Stomach (tissue), 9 donors: ENCODE data around the gene EDA2R. TPM values are rescaled to one million over a fixed set of nuclear protein-coding genes. Genes with fewer than 3 reads are reported as not detected.

Source experiments
- DNase-seq, 2 donors: peaks; one replicate each; pipeline versions ENCODE4 v3.0.0 to v3.0.0-alpha.2; 2013 to 2019
- H3K27ac ChIP-seq, 5 donors: fragments of 200-600 bp in 4 of 5; sonication (generic) in 4 of 5; one replicate each; pipeline ENCODE4 v1.5.1; 2013 to 2019; ENCODE audit warnings: mild to moderate bottlenecking in 1 of 5, moderate library complexity in 1 of 5
- H3K27me3 ChIP-seq, 3 donors: fragments of 200-600 bp; sonication (generic); one replicate each; pipeline ENCODE4 v1.5.1; 2017 to 2019; ENCODE audit warnings: mixed run types in 1 of 3
- H3K36me3 ChIP-seq, 4 donors: fragments of 200-600 bp; sonication (generic); 1 replicate in 3 of 4; 2 replicates in 1 of 4; pipeline ENCODE4 v1.5.1; 2016 to 2019
- H3K4me1 ChIP-seq, 4 donors: fragments of 200-600 bp; sonication (generic); one replicate each; pipeline ENCODE4 v1.5.1; 2016 to 2019
- H3K4me3 ChIP-seq, 4 donors: fragments of 200-600 bp; sonication (generic) in 3 of 4; one replicate each; pipeline ENCODE4 v1.5.1; 2016 to 2019; ENCODE audit warnings: mild to moderate bottlenecking in 1 of 4
- H3K9me3 ChIP-seq, 4 donors: fragments of 200-600 bp; sonication (generic); one replicate each; pipeline ENCODE4 v1.5.1; 2016 to 2019
- CTCF ChIP-seq, 7 experiments: fragments of 450-650 bp in 4 of 7; fragments of 200-600 bp in 3 of 7; sonication (generic) in 3 of 7; IDR thresholded peaks; one replicate each; pipeline ENCODE4 v1.5.1; 2016 to 2019; ENCODE audit warnings: antibody characterized with exemption in 7 of 7, control low read depth in 2 of 7, mild to moderate bottlenecking in 1 of 7
- EP300 ChIP-seq: sonication (generic); formaldehyde crosslinking; IDR thresholded peaks from one replicate; pipeline ENCODE4 v1.6.1; 2017; ENCODE audit warnings: antibody characterized with exemption
- POLR2A ChIP-seq, 4 donors: fragments of 450-650 bp; IDR thresholded peaks; one replicate each; pipeline ENCODE4 v1.6.1; 2016; ENCODE audit warnings: antibody characterized with exemption in 4 of 4, control low read depth in 2 of 4, mild to moderate bottlenecking in 1 of 4, moderate library complexity in 1 of 4
- POLR2AphosphoS5 ChIP-seq, 3 donors: sonication (generic); formaldehyde crosslinking; IDR thresholded peaks; one replicate each; pipeline ENCODE4 v1.6.1; 2016; ENCODE audit warnings: antibody characterized with exemption in 3 of 3
- WGBS, 5 donors: extraction: QIAGEN DNeasy Blood & Tissue Kit in 3 of 5; methylation state at CpG; one replicate each; pipeline versions ENCODE4 v1.1.5 to v1.1.7; 2013 to 2018; 5-methylcytosine and 5-hydroxymethylcytosine counted together
- intact Hi-C: fragments of 100-400 bp; cut with DNase I; formaldehyde crosslinking; loops from one replicate; pipeline ENCODE4 v1.15.1; 2023; ENCODE audit warnings: low total_unique reads
- polyA plus RNA-seq, 3 donors: library from polyadenylated mRNA; stranded (reverse); fragments of 200-250 nt; gene quantifications; one replicate each; pipeline ENCODE4 v1.2.3, GENCODE V29; 2013
- total RNA-seq, 5 donors: library from RNA; depleted of rRNA; stranded (reverse); fragments of >200 nt; gene quantifications; one replicate each; pipeline versions ENCODE4 v1.1.0 to v1.2.3, GENCODE V29; 2014 to 2016
- donor health status: healthy with polysubstance abuse.
- donor health status: Bipolar disorder and iron deficiency.
- donor health status: healthy.

Gene EDA2R
- total and polyA plus RNA-seq, 8 donors, result under 0.01 to 4.6 (median 0.29) TPM; not detected in 2

GRCh38 chrX:66676990-66677389, 38.1 kb upstream of the EDA2R start:
- Histone ChIP-seq H3K27ac (no peak overlapping the region), H3K4me1 (no peaks in the 10 kb centered on the region), H3K9me3 (peaks cover 0 to 2% (median 0%) of the 10 kb centered on the region in 4 donors), H3K36me3 (no peaks in the 10 kb centered on the region), H3K27me3 (no peaks in the 10 kb centered on the region), H3K4me3 (no peak overlapping the region)
- no peak for DNase-seq
- WGBS, 5 donors, result 56 to 79% (median 69%) methylated on average over 2 of the region's 2 CpGs
- intact Hi-C loops, result no loop called here
- no peak for TF ChIP-seq CTCF (IDR thresholded peaks at IDR 0.05)
- no peak for TF ChIP-seq EP300
- TF ChIP-seq POLR2AphosphoS5 (IDR thresholded peaks at IDR 0.05), result no peak

- Histone ChIP-seq H3K4me3 (no peak overlapping the region), H3K4me1 (no peaks in the 10 kb centered on the region), H3K36me3 (no peaks in the 10 kb centered on the region), H3K27ac (no peak overlapping the region), H3K27me3 (no peaks in the 10 kb centered on the region), H3K9me3 (peaks cover 0 to 5% (median 0%) of the 10 kb centered on the region in 4 donors)
- 34 to 74% (median 50%) methylated on average over 1 of the region's 1 CpG for WGBS, 5 donors
- no peak for DNase-seq
- intact Hi-C loops, result no loop called here
- TF ChIP-seq POLR2A (IDR thresholded peaks at IDR 0.05) (no peak), EP300 (no peak), POLR2AphosphoS5 (IDR thresholded peaks at IDR 0.05) (no peak), CTCF (IDR thresholded peaks at IDR 0.05) (no peak)
Measured at GRCh38 chrX:66676413-66676812, 37.5 kb upstream of the EDA2R start.

- Histone ChIP-seq H3K9me3 (peaks cover 0 to 5% (median 0%) of the 10 kb centered on the region in 4 donors), H3K27me3 (no peaks in the 10 kb centered on the region), H3K27ac (no peak overlapping the region), H3K4me3 (no peak overlapping the region), H3K4me1 (no peaks in the 10 kb centered on the region), H3K36me3 (no peaks in the 10 kb centered on the region)
- no peak for DNase-seq
- intact Hi-C loops, result no loop called here
- 8 to 34% (median 30%) methylated on average over 1 of the region's 1 CpG for WGBS, 5 donors
- no peak for TF ChIP-seq POLR2A (IDR thresholded peaks at IDR 0.05)
- no peak for TF ChIP-seq POLR2AphosphoS5 (IDR thresholded peaks at IDR 0.05)
- no peak for TF ChIP-seq CTCF (IDR thresholded peaks at IDR 0.05)
- TF ChIP-seq EP300, result no peak
Measured at GRCh38 chrX:66675541-66675940, 36.7 kb upstream of the EDA2R start.

- DNase-seq, result no peak
- Histone ChIP-seq H3K27ac (no peak overlapping the region), H3K36me3 (no peaks in the 10 kb centered on the region), H3K4me1 (no peaks in the 10 kb centered on the region), H3K27me3 (no peaks in the 10 kb centered on the region), H3K4me3 (no peak overlapping the region), H3K9me3 (peaks cover 0 to 5% (median 0%) of the 10 kb centered on the region in 4 donors)
- whole genome bisulfite sequencing, 5 donors, result 62 to 84% (median 76%) methylated on average over 2 of the region's 2 CpGs
- TF ChIP-seq EP300, result no peak
- TF ChIP-seq CTCF (IDR thresholded peaks at IDR 0.05), result no peak
- no peak for TF ChIP-seq POLR2AphosphoS5 (IDR thresholded peaks at IDR 0.05)
- TF ChIP-seq POLR2A (IDR thresholded peaks at IDR 0.05), result no peak
- intact Hi-C loops, result no loop called here
Measured at GRCh38 chrX:66674506-66674905, 35.6 kb upstream of the EDA2R start.
